HEK293 (cell line): ENCODE results near the gene TMEM184A.

Source experiments
- CTCF ChIA-PET: fragments of 350-600 bp; formaldehyde crosslinking; extraction: SDS; loops from one replicate; lab custom pipeline; 2021; ENCODE audit warnings: antibody characterized with exemption; lab: Yijun Ruan, JAX
- POLR2A ChIA-PET: fragments of 300-600 bp; formaldehyde crosslinking; extraction: SDS; loops from one replicate; lab custom pipeline; 2020; ENCODE audit warnings: antibody characterized with exemption, inconsistent platforms; lab: Yijun Ruan, JAX
- H3K27ac ChIP-seq: fragments of 200-500 bp; sonication (Bioruptor generic); 2 replicates; pipeline ENCODE4 v1.5.1; 2014; ENCODE audit warnings: low read depth, low read length, control low read depth, inconsistent platforms; ENCODE audit errors: extremely low read depth
- H3K36me3 ChIP-seq, 2 experiments: fragments of 200-500 bp in 1 of 2; sonication (Bioruptor generic) in 1 of 2; 1 replicate in 1 of 2; 2 replicates in 1 of 2; pipeline ENCODE4 v1.5.1; 2014 to 2017; ENCODE audit warnings: inconsistent platforms in 2 of 2, low read length in 2 of 2; ENCODE audit not compliant: control insufficient read depth in 2 of 2, insufficient read depth in 1 of 2
- H3K4me1 ChIP-seq: fragments of 200-500 bp; sonication (Bioruptor generic); 2 replicates; pipeline ENCODE4 v1.5.1; 2014; ENCODE audit warnings: mild to moderate bottlenecking, low read length, inconsistent platforms; ENCODE audit not compliant: control insufficient read depth, insufficient read depth
- H3K4me3 ChIP-seq: 2 replicates; pipeline ENCODE4 v1.5.1; 2011; ENCODE audit warnings: low read depth, mild to moderate bottlenecking, control low read depth, low read length, moderate library complexity
- H3K9me3 ChIP-seq: fragments of 200-500 bp; sonication (Bioruptor generic); 2 replicates; pipeline ENCODE4 v1.5.1; 2014; ENCODE audit warnings: low read depth, low read length, inconsistent platforms; ENCODE audit not compliant: control insufficient read depth, insufficient read depth
- EGR2 ChIP-seq: fragments of 450-650 bp; formaldehyde crosslinking; IDR thresholded peaks from 2 replicates; pipeline ENCODE4 v1.5.1; 2016; ENCODE audit warnings: low read depth, missing biosample characterization, missing genetic modification characterization
- ELK4 ChIP-seq: IDR thresholded peaks from 2 replicates; pipeline ENCODE4 v1.6.1; 2011; ENCODE audit warnings: mild to moderate bottlenecking, low read depth, low read length, borderline replicate concordance
- GLIS2 ChIP-seq: fragments of 450-650 bp; formaldehyde crosslinking; IDR thresholded peaks from 2 replicates; pipeline ENCODE4 v1.5.1; 2016; ENCODE audit warnings: missing biosample characterization, missing genetic modification characterization
- IKZF3 ChIP-seq: fragments of 450-650 bp; IDR thresholded peaks from 2 replicates; pipeline ENCODE4 v1.5.0; 2018; ENCODE audit warnings: missing biosample characterization, mild to moderate bottlenecking, missing genetic modification characterization, moderate library complexity
- INSM2 ChIP-seq: fragments of 450-650 bp; formaldehyde crosslinking; IDR thresholded peaks from 2 replicates; pipeline ENCODE4 v1.5.1; 2016; ENCODE audit warnings: missing biosample characterization, missing genetic modification characterization
- ZEB2 ChIP-seq: fragments of 450-650 bp; formaldehyde crosslinking; IDR thresholded peaks from 2 replicates; pipeline ENCODE4 v1.5.1; 2016; ENCODE audit warnings: missing biosample characterization, missing genetic modification characterization
- ZNF10 ChIP-seq: fragments of 450-650 bp; formaldehyde crosslinking; IDR thresholded peaks from 2 replicates; pipeline ENCODE4 v1.5.1; 2017; ENCODE audit warnings: missing biosample characterization, missing genetic modification characterization
- ZNF155 ChIP-seq: fragments of 450-650 bp; formaldehyde crosslinking; IDR thresholded peaks from 2 replicates; pipeline ENCODE4 v1.5.1; 2016; ENCODE audit warnings: missing biosample characterization, missing genetic modification characterization
- ZNF169 ChIP-seq: fragments of 450-650 bp; formaldehyde crosslinking; IDR thresholded peaks from 2 replicates; pipeline ENCODE4 v1.5.1; 2016; ENCODE audit warnings: missing biosample characterization, missing genetic modification characterization
- ZNF239 ChIP-seq: fragments of 450-650 bp; formaldehyde crosslinking; IDR thresholded peaks from 2 replicates; pipeline ENCODE4 v1.5.1; 2016; ENCODE audit warnings: missing biosample characterization, missing genetic modification characterization
- ZNF266 ChIP-seq: fragments of 450-650 bp; formaldehyde crosslinking; IDR thresholded peaks from 2 replicates; pipeline ENCODE4 v1.5.1; 2016; ENCODE audit warnings: missing biosample characterization, missing genetic modification characterization, low read depth
- ZNF324 ChIP-seq: fragments of 450-650 bp; formaldehyde crosslinking; IDR thresholded peaks from 2 replicates; pipeline ENCODE4 v1.5.1; 2016; ENCODE audit warnings: missing biosample characterization, missing genetic modification characterization
- ZNF354C ChIP-seq: fragments of 450-650 bp; formaldehyde crosslinking; IDR thresholded peaks from 2 replicates; pipeline ENCODE4 v1.5.1; 2016; ENCODE audit warnings: missing biosample characterization, missing genetic modification characterization, low read depth, borderline replicate concordance
- ZNF510 ChIP-seq: fragments of 450-650 bp; formaldehyde crosslinking; IDR thresholded peaks from 2 replicates; pipeline ENCODE4 v1.5.1; 2018; ENCODE audit warnings: mild to moderate bottlenecking, missing genetic modification characterization, missing biosample characterization; ENCODE audit not compliant: insufficient replicate concordance
- ZNF629 ChIP-seq: fragments of 450-650 bp; formaldehyde crosslinking; IDR thresholded peaks from 2 replicates; pipeline ENCODE4 v1.5.1; 2017; ENCODE audit warnings: missing biosample characterization, missing genetic modification characterization
- ZNF639 ChIP-seq: fragments of 450-650 bp; formaldehyde crosslinking; IDR thresholded peaks from 2 replicates; pipeline ENCODE4 v1.5.1; 2016; ENCODE audit warnings: missing biosample characterization, missing genetic modification characterization
- ZNF792 ChIP-seq: fragments of 450-650 bp; formaldehyde crosslinking; IDR thresholded peaks from 2 replicates; pipeline ENCODE4 v1.5.1; 2016; ENCODE audit warnings: missing biosample characterization, missing genetic modification characterization
- ZSCAN16 ChIP-seq: fragments of 450-650 bp; formaldehyde crosslinking; IDR thresholded peaks from 2 replicates; pipeline ENCODE4 v1.5.1; 2016; ENCODE audit warnings: missing biosample characterization, missing genetic modification characterization
- TF ChIP-seq, protein P1 (sequence below): fragments of 450-650 bp; formaldehyde crosslinking; IDR thresholded peaks from 2 replicates; pipeline ENCODE4 v1.5.1; 2016; ENCODE audit warnings: missing biosample characterization, missing genetic modification characterization
- TF ChIP-seq, protein P2 (sequence below): fragments of 450-650 bp; IDR thresholded peaks from 2 replicates; pipeline ENCODE4 v1.5.1; 2018; ENCODE audit warnings: missing biosample characterization, missing genetic modification characterization
- TF ChIP-seq, protein P3 (sequence below): fragments of 450-650 bp; formaldehyde crosslinking; IDR thresholded peaks from 2 replicates; pipeline ENCODE4 v1.5.1; 2016; ENCODE audit warnings: missing biosample characterization, missing genetic modification characterization

The TMEM184A gene

DNA sequence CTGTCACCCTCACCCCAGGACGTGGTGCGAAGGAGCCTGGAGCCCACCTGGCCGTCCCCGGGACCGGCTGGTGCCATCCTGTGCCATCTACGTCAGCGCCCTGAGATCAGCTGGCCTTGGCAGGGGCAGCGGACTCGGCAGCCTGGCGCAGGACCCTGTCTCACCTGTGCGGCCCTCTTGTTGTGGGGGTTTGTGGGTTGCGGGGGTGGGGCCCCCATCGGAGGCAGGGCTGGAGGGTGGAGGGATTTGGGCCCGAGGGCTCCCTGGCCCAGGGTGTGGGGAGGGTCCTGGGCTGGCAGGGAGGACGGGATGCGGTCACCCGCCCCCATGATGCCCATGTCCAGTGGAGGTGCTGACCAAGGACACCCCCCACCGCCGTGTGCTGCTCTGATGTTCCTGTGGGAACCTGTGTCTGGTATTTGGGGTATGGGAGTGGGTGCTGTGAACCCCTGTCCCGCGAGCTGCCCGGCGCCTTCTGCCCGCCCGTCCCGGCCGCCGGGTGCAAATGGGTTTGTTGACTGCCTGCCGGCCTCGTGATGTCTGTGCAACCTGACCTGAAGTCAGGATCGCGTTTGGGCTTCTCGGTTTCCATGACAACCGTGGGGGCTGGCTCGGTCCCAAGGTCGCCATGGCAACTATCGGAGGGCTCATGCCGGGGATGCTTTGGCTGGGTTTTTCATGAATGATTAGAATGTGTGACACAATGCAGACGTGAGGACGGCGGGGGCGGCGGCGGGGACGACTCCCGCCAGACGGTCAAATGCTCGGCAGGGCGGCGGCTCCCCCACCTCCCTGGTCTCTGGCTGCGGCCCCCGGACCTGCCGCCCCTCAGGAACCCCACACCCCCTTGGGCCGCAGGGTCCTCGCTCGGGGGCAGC, 18.2 kb downstream of the TMEM184A start (continued):
- TF ChIP-seq, protein P1, sequence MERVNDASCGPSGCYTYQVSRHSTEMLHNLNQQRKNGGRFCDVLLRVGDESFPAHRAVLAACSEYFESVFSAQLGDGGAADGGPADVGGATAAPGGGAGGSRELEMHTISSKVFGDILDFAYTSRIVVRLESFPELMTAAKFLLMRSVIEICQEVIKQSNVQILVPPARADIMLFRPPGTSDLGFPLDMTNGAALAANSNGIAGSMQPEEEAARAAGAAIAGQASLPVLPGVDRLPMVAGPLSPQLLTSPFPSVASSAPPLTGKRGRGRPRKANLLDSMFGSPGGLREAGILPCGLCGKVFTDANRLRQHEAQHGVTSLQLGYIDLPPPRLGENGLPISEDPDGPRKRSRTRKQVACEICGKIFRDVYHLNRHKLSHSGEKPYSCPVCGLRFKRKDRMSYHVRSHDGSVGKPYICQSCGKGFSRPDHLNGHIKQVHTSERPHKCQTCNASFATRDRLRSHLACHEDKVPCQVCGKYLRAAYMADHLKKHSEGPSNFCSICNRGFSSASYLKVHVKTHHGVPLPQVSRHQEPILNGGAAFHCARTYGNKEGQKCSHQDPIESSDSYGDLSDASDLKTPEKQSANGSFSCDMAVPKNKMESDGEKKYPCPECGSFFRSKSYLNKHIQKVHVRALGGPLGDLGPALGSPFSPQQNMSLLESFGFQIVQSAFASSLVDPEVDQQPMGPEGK = peak; percentile 42; the same call in 1 of the 2 replicates
- TF ChIP-seq ZEB2 (tag by site-specific recombination) = peak; percentile 43; the same call in 1 of the 2 replicates
- TF ChIP-seq GLIS2 = peak; percentile 67

GRCh38 chr7:1536743-1537534, 19.1 kb downstream of the TMEM184A start:
- H3K4me3 ChIP-seq = peak overlapping the region; percentile 56
- POLR2A ChIA-PET = interaction anchor here (0.7 to 6.8 kb wide), 5 partner anchors 19 to 76 kb away, joined by 3 to 40 read pairs (median 10); partner anchors contain the start of genes PSMG3 and TMEM184A
- peaks cover 0 to 22% of the 10 kb centered on the region in 2 experiments; a peak in 1 of 3 replicates for H3K36me3 ChIP-seq
- peak overlapping the region; percentile 25; the same call in 1 of the 2 replicates for H3K27ac ChIP-seq
- CTCF ChIA-PET = interaction anchor here (1.1 to 4.7 kb wide), 2 partner anchors 19 to 42 kb away, joined by 3 to 23 read pairs; partner anchors contain the start of gene TMEM184A
- H3K9me3 ChIP-seq = no peaks in the 10 kb centered on the region
- H3K4me1 ChIP-seq = peaks cover 30% of the 10 kb centered on the region
- TF ChIP-seq EGR2 (tag by site-specific recombination) (peak; percentile 81), ZNF354C (tag by site-specific recombination) (no peak), ZNF629 (tag by site-specific recombination) (peak; percentile 89), ZNF10 (no peak), ZNF324 (tag by site-specific recombination) (peak; percentile 57; the same call in 1 of the 2 replicates), ZNF266 (tag by site-specific recombination) (no peak), IKZF3 (tag by site-specific recombination) (peak; percentile 81), ELK4 (no peak), ZNF155 (tag by site-specific recombination) (no peak), ZNF792 (no peak), ZNF169 (tag by site-specific recombination) (no peak), ZNF239 (tag by site-specific recombination) (no peak), ZSCAN16 (tag by site-specific recombination) (peak; percentile 82), INSM2 (peak; percentile 100), ZNF639 (tag by site-specific recombination) (no peak), ZNF510 (tag by site-specific recombination) (no peak)
- TF ChIP-seq, protein P2, sequence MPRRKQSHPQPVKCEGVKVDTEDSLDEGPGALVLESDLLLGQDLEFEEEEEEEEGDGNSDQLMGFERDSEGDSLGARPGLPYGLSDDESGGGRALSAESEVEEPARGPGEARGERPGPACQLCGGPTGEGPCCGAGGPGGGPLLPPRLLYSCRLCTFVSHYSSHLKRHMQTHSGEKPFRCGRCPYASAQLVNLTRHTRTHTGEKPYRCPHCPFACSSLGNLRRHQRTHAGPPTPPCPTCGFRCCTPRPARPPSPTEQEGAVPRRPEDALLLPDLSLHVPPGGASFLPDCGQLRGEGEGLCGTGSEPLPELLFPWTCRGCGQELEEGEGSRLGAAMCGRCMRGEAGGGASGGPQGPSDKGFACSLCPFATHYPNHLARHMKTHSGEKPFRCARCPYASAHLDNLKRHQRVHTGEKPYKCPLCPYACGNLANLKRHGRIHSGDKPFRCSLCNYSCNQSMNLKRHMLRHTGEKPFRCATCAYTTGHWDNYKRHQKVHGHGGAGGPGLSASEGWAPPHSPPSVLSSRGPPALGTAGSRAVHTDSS = no peak
- TF ChIP-seq, protein P3, sequence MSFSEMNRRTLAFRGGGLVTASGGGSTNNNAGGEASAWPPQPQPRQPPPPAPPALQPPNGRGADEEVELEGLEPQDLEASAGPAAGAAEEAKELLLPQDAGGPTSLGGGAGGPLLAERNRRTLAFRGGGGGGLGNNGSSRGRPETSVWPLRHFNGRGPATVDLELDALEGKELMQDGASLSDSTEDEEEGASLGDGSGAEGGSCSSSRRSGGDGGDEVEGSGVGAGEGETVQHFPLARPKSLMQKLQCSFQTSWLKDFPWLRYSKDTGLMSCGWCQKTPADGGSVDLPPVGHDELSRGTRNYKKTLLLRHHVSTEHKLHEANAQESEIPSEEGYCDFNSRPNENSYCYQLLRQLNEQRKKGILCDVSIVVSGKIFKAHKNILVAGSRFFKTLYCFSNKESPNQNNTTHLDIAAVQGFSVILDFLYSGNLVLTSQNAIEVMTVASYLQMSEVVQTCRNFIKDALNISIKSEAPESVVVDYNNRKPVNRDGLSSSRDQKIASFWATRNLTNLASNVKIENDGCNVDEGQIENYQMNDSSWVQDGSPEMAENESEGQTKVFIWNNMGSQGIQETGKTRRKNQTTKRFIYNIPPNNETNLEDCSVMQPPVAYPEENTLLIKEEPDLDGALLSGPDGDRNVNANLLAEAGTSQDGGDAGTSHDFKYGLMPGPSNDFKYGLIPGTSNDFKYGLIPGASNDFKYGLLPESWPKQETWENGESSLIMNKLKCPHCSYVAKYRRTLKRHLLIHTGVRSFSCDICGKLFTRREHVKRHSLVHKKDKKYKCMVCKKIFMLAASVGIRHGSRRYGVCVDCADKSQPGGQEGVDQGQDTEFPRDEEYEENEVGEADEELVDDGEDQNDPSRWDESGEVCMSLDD = no peak
